ENCODE results near the gene HSP90AA1.

The HSP90AA1 gene

DNA sequence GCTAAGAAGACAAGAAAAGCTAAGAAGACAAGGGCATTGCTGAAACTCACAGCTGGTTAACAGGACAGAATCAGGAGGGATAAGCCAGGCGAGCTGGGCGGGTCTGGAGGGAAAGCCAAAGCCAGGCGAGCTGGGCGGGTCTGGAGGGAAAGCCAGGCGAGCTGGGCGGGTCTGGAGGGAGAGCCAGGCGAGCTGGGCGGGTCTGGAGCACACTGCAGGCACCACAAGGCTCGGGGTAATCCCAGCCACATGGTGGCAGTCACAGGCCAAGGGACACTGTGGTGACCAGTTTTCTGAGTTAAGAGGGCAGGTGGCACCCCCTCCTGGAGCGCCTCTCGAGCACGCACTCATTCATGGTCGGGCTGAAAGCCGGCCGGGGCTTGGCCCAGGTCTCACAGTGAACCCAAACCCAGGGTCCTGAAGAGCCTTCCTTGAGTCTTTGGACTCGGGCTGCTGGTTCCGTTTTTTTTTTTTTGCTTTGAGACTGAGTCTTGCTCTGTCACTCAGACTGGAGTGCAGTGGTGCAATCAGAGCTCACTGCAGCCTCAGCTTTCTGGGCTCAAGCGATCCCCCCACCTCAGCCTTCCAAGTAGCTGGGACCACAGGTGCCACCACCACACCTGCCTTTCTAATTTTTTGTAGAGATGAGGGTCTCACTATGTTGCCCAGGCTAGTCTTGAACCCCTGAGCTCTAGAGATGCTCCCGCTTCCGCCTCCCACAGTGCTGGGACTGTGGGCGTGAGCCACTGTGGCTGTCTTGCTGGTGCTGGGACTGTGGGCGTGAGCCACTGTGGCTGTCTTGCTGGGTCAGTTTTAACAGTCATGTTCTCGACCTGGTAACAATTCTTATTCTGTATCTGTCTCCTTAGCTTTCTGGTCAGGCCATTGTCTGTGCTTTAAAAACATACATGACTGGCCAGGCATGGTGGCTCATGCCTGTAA is 40.2 kb downstream of the HSP90AA1 start:
- Histone ChIP-seq H3K27ac (peak overlapping the region in 1 of 2 donors; percentile 49), H3K9me3 (no peaks in the 10 kb centered on the region)
- intact Hi-C loops (cut with DNase I; ENCODE audit: low total_unique reads), result loop anchor here (5.0 kb wide), 2 partner anchors 51 to 266 kb away; no protein-coding TSS in a partner anchor

GRCh38 chr14:102044566-102044965 is 42.3 kb downstream of the HSP90AA1 start:
- H3K4me1 ChIP-seq, result peaks cover 0 to 9% (median 7%) of the 10 kb centered on the region in 4 donors
- H3K4me3 ChIP-seq, result no peak overlapping the region
- H3K27me3 ChIP-seq, result no peaks in the 10 kb centered on the region
- H3K27ac ChIP-seq, result no peak overlapping the region
- no peaks in the 10 kb centered on the region for H3K9me3 ChIP-seq
- DNase-seq, result no peak
- intact Hi-C loops (cut with DNase I; ENCODE audit: low total_unique reads), result no loop called here
- TF ChIP-seq CTCF (IDR thresholded peaks at IDR 0.05), result no peak
- H3K36me3 ChIP-seq, result peaks cover 79 to 94% (median 91%) of the 10 kb centered on the region in 3 donors

More for the DNA sequence above, 40.2 kb downstream of the HSP90AA1 start:
- DNase-seq, result peak; percentile 87 to 95
- H3K4me1 ChIP-seq, result peaks cover 0 to 9% (median 7%) of the 10 kb centered on the region in 4 donors
- no peak overlapping the region for H3K4me3 ChIP-seq
- peaks cover 79 to 94% (median 91%) of the 10 kb centered on the region in 3 donors for H3K36me3 ChIP-seq
- H3K27me3 ChIP-seq, result no peaks in the 10 kb centered on the region
- TF ChIP-seq CTCF (IDR thresholded peaks at IDR 0.05), result peak; percentile 56 to 59

DNA sequence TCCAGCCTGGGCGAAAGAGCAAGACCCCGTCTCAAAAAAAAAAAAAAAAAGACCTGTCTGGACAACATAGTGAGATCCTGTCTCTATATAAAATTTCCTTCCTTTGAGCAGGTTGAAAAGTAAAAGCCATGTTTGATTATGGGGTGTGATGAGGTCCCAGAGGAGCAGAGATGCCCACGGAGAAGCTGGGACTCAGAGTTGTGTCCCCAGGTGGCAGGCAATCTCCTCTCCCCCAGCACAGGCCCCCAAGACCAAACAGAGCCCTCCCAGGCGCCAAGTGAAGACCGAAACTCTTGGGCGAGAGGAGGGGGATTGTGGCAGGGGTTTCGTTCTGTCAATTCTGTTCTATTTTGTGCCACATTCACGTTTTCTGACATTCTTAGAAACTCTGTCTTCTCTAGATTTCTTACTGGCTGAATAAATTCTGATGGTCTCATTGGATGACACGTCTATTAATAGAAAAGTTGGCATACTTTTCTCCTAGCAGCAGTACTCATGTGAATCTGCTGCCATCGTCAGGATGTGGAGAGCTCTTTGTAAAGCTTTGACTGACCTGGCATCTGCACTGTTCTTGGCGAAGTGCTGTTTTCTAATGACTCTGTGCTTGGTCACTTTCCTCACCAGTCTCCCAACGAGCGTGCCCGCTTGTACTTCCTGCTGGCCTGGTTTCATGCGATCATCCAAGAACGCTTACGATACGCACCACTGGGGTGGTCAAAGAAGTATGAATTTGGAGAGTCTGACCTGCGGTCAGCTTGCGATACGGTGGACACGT is 43.4 kb downstream of the HSP90AA1 start:
- intact Hi-C loops (cut with DNase I; ENCODE audit: low total_unique reads), result no loop called here
- TF ChIP-seq CTCF (IDR thresholded peaks at IDR 0.05), result no peak
- Histone ChIP-seq H3K4me3 (no peak overlapping the region), H3K27ac (no peak overlapping the region), H3K27me3 (no peaks in the 10 kb centered on the region), H3K9me3 (no peaks in the 10 kb centered on the region), H3K4me1 (peaks cover 0 to 9% (median 7%) of the 10 kb centered on the region in 4 donors), H3K36me3 (peaks cover 79 to 94% (median 91%) of the 10 kb centered on the region in 3 donors)
- DNase-seq, result no peak

DNA sequence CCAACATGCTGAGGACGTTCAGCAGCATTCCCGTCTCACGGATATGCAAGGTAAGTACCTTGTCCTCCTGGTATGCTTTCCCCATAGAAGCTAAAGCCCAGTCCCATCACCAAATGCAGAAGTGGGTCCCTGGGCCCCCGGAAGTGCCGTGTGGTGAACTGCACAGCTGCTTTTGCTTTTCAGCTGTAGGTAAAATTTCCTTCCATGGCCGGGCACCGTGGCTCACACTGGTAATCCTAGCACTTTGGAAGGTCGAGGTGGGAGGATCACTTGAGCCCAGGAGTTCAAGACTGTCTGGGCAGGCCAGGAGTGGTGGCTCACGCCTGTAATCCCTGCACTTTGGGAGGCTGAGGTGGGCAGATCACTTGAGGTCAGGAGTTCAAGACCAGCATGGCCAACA is 44.1 kb downstream of the HSP90AA1 start:
- no peaks in the 10 kb centered on the region for H3K27me3 ChIP-seq
- no peak for TF ChIP-seq CTCF (IDR thresholded peaks at IDR 0.05)
- H3K27ac ChIP-seq, result no peak overlapping the region
- no peaks in the 10 kb centered on the region for H3K9me3 ChIP-seq
- peaks cover 79 to 94% (median 88%) of the 10 kb centered on the region in 3 donors for H3K36me3 ChIP-seq
- intact Hi-C loops (cut with DNase I; ENCODE audit: low total_unique reads), result no loop called here
- peaks cover 0 to 9% (median 7%) of the 10 kb centered on the region in 4 donors for H3K4me1 ChIP-seq
- DNase-seq, result no peak
- no peak overlapping the region for H3K4me3 ChIP-seq

DNA sequence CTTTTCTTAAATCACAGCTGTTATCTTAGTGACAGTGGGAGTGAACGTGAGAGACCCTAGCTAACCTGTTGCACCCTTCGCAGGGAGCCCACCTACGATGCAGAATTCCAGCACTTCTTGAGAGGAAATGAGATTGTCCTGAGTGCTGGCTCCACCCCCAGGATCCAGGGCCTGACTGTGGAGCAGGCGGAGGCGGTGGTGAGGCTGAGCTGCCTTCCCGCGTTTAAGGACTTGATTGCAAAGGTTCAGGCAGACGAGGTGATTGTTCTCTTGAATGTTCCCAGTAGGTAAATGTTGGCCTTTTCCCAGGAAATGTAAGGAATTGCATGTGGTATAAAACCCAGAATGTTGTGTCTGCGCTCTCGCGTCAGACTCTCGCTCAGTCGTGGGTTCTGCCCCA is 46.7 kb downstream of the HSP90AA1 start:
- no peak for TF ChIP-seq CTCF (IDR thresholded peaks at IDR 0.05)
- Histone ChIP-seq H3K27me3 (no peaks in the 10 kb centered on the region), H3K4me3 (no peak overlapping the region), H3K9me3 (no peaks in the 10 kb centered on the region), H3K36me3 (peaks cover 94 to 100% (median 98%) of the 10 kb centered on the region in 3 donors), H3K4me1 (no peaks in the 10 kb centered on the region), H3K27ac (no peak overlapping the region)
- no peak for DNase-seq
- intact Hi-C loops (cut with DNase I; ENCODE audit: low total_unique reads), result no loop called here
